ENCODE measurements around the gene RBM43.

DNA sequence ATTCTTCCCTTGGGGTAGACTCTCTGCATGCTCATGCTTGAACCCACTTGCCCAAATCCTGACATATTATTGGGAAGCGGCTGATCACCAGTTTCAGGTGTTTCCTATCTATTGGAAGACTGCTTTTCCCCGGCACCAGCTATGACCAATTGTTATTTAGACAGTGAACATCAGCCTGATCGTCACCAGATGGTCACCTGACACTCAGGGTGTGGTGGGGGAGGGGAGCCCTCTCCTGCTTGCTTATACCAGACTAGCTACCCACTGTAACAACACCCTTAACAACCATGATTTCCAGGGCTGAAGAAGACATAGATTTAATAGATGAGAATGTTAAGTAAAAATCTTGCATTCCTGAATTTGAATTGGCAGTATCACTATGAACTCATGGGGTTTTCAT is 44.3 kb downstream of the RBM43 start:
- TF ChIP-seq, protein P1, sequence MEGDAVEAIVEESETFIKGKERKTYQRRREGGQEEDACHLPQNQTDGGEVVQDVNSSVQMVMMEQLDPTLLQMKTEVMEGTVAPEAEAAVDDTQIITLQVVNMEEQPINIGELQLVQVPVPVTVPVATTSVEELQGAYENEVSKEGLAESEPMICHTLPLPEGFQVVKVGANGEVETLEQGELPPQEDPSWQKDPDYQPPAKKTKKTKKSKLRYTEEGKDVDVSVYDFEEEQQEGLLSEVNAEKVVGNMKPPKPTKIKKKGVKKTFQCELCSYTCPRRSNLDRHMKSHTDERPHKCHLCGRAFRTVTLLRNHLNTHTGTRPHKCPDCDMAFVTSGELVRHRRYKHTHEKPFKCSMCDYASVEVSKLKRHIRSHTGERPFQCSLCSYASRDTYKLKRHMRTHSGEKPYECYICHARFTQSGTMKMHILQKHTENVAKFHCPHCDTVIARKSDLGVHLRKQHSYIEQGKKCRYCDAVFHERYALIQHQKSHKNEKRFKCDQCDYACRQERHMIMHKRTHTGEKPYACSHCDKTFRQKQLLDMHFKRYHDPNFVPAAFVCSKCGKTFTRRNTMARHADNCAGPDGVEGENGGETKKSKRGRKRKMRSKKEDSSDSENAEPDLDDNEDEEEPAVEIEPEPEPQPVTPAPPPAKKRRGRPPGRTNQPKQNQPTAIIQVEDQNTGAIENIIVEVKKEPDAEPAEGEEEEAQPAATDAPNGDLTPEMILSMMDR (IDR thresholded peaks at IDR 0.05 in 4 of 5, conservative IDR thresholded peaks at IDR 0.05 in 1 of 5): no peak
- no peak for TF ChIP-seq POLR2A (IDR thresholded peaks at IDR 0.05)
